GM21515 (cell line): ENCODE data around the gene MAP7.
"Not testable (repeated sequence)": the region's sequence is repeated elsewhere in the genome, so short reads cannot be mapped to it uniquely, and the experiment has no call there.

Experiments used
- ATAC-seq: cut with Tn5 transposase; IDR thresholded peaks from one replicate; pipeline ENCODE4 v1.9.1; 2021; ENCODE audit not compliant: unreplicated experiment

The MAP7 gene

GRCh38 chr6:136474241-136474640, 76.0 kb downstream of the MAP7 start:
- ATAC-seq = no peak

- no peak for ATAC-seq
Observed at GRCh38 chr6:136471922-136472321, 78.3 kb downstream of the MAP7 start.

- no peak for ATAC-seq
Observed at GRCh38 chr6:136471372-136471771, 78.8 kb downstream of the MAP7 start.

GRCh38 chr6:136470044-136470443, 80.2 kb downstream of the MAP7 start:
- ATAC-seq = no peak

- ATAC-seq = no peak
Observed at GRCh38 chr6:136469154-136469553, 81.1 kb downstream of the MAP7 start.

GRCh38 chr6:136468711-136469110, 81.5 kb downstream of the MAP7 start:
- no peak for ATAC-seq

GRCh38 chr6:136467186-136467585, 83.0 kb downstream of the MAP7 start:
- ATAC-seq = no peak

- ATAC-seq = no peak
Observed at GRCh38 chr6:136466777-136467176, 83.4 kb downstream of the MAP7 start.

- ATAC-seq = no peak
Observed at GRCh38 chr6:136465766-136466303, 84.4 kb downstream of the MAP7 start.

GRCh38 chr6:136464874-136465273, 85.3 kb downstream of the MAP7 start:
- no peak for ATAC-seq

GRCh38 chr6:136464148-136464547, 86.1 kb downstream of the MAP7 start:
- ATAC-seq = no peak

GRCh38 chr6:136463743-136464142, 86.5 kb downstream of the MAP7 start:
- no peak for ATAC-seq

- ATAC-seq = no peak
Observed at GRCh38 chr6:136446579-136447187, 103.5 kb downstream of the MAP7 start.

- ATAC-seq = no peak
Observed at GRCh38 chr6:136446145-136446544, 104.1 kb downstream of the MAP7 start.

GRCh38 chr6:136445063-136445462, 105.2 kb downstream of the MAP7 start:
- ATAC-seq = no peak

- no peak for ATAC-seq
Observed at GRCh38 chr6:136440203-136440602, 110.0 kb downstream of the MAP7 start.

GRCh38 chr6:136439514-136440190, 110.6 kb downstream of the MAP7 start:
- ATAC-seq = no peak

GRCh38 chr6:136438441-136438840, 111.8 kb downstream of the MAP7 start:
- ATAC-seq = no peak

- ATAC-seq = no peak
Observed at GRCh38 chr6:136437246-136437645, 113.0 kb downstream of the MAP7 start.

GRCh38 chr6:136435101-136435500, 115.1 kb downstream of the MAP7 start:
- no peak for ATAC-seq

GRCh38 chr6:136431306-136431705, 118.9 kb downstream of the MAP7 start:
- ATAC-seq = not testable (repeated sequence)

- no peak for ATAC-seq
Observed at GRCh38 chr6:136429264-136430065, 120.8 kb downstream of the MAP7 start.
